Neural cell (in vitro differentiated cells): ENCODE data around the gene CAPN5. TPM values are rescaled to one million over a fixed set of nuclear protein-coding genes. Genes with fewer than 3 reads are reported as not detected.

ENCODE experiments used
- H2AFZ ChIP-seq: fragments of 200-600, 300-800 bp; sonication (generic), shearing (Covaris generic); 2 replicates; pipeline ENCODE4 v1.6.0; 2014; ENCODE audit warnings: low read depth, mild to moderate bottlenecking, antibody characterized with exemption, low read length, moderate library complexity
- H3F3A ChIP-seq: fragments of 200-600 bp; shearing (Covaris generic); 2 replicates; pipeline ENCODE4 v1.6.1; 2016; ENCODE audit warnings: mild to moderate bottlenecking, moderate library complexity, mixed read lengths, antibody characterized with exemption, low read length; ENCODE audit not compliant: insufficient read depth, poor library complexity, severe bottlenecking
- H3K27ac ChIP-seq: fragments of 200-600, 300-800 bp; sonication (generic), shearing (Covaris generic); 2 replicates; pipeline ENCODE4 v1.5.1; 2014; ENCODE audit warnings: mild to moderate bottlenecking, low read length, moderate library complexity
- H3K27me3 ChIP-seq: fragments of 300-800, 200-600 bp; sonication (generic), shearing (Covaris generic); 2 replicates; pipeline ENCODE4 v1.6.0; 2014; ENCODE audit warnings: mild to moderate bottlenecking, low read depth, low read length, moderate library complexity; ENCODE audit not compliant: insufficient read depth
- H3K36me3 ChIP-seq: fragments of 300-800, 200-600 bp; sonication (generic), shearing (Covaris generic); 2 replicates; pipeline ENCODE4 v1.5.1; 2014; ENCODE audit warnings: mild to moderate bottlenecking, antibody characterized with exemption, low read length, moderate library complexity; ENCODE audit not compliant: insufficient read depth
- H3K4me2 ChIP-seq: fragments of 300-800, 200-600 bp; sonication (generic), shearing (Covaris generic); 2 replicates; pipeline ENCODE4 v1.6.0; 2014; ENCODE audit warnings: mild to moderate bottlenecking, low read length
- H3K4me3 ChIP-seq: fragments of 300-800, 200-600 bp; sonication (generic), shearing (Covaris generic); 2 replicates; pipeline ENCODE4 v1.5.1; 2014; ENCODE audit warnings: mild to moderate bottlenecking, low read length, moderate library complexity
- H3K79me2 ChIP-seq: fragments of 200-600 bp; shearing (Covaris generic); replicated peaks from 2 replicates; pipeline ENCODE4 v1.6.0; 2014; ENCODE audit warnings: mild to moderate bottlenecking, low read length, moderate library complexity; ENCODE audit not compliant: insufficient read depth
- H3K9ac ChIP-seq: fragments of 300-800, 200-600 bp; sonication (generic), shearing (Covaris generic); 2 replicates; pipeline ENCODE4 v1.6.1; 2016; ENCODE audit warnings: mild to moderate bottlenecking, low read length, mixed read lengths
- H3K9me2 ChIP-seq: fragments of 200-600 bp; shearing (Covaris generic); 2 replicates; pipeline ENCODE4 v1.6.1; 2016; ENCODE audit warnings: mild to moderate bottlenecking, low read length, mixed read lengths; ENCODE audit not compliant: insufficient read depth
- H3K9me3 ChIP-seq: fragments of 200-600, 300-800 bp; sonication (generic), shearing (Covaris generic); 2 replicates; pipeline ENCODE4 v1.6.1; 2016; ENCODE audit warnings: mild to moderate bottlenecking, mixed run types, low read length, moderate library complexity, mixed read lengths
- H4K20me1 ChIP-seq: fragments of 200-600 bp; shearing (Covaris generic); 2 replicates; pipeline ENCODE4 v1.6.1; 2016; ENCODE audit warnings: mild to moderate bottlenecking, mixed run types; ENCODE audit not compliant: insufficient read depth
- EP300 ChIP-seq: fragments of 450-650 bp; conservative IDR thresholded peaks from 2 replicates; pipeline ENCODE4 v1.6.1; 2014; ENCODE audit warnings: antibody characterized with exemption, mild to moderate bottlenecking, moderate library complexity; ENCODE audit not compliant: poor library complexity, severe bottlenecking
- EZH2 ChIP-seq: fragments of 200-600, 300-800 bp; shearing (Covaris generic), sonication (generic); IDR thresholded peaks from 2 replicates; pipeline ENCODE4 v1.6.1; 2014; ENCODE audit warnings: antibody characterized with exemption, low read length, borderline replicate concordance, mild to moderate bottlenecking; ENCODE audit not compliant: insufficient read depth, poor library complexity, severe bottlenecking
- MXI1 ChIP-seq: fragments of 450-650 bp; conservative IDR thresholded peaks from 2 replicates; pipeline ENCODE4 v1.6.1; 2014; ENCODE audit warnings: antibody characterized with exemption, mild to moderate bottlenecking; ENCODE audit not compliant: poor library complexity, severe bottlenecking
- POLR2AphosphoS5 ChIP-seq: IDR thresholded peaks from 2 replicates; pipeline ENCODE4 v1.6.1; 2012
- RAD21 ChIP-seq: fragments of 450-650 bp; conservative IDR thresholded peaks from 2 replicates; pipeline ENCODE4 v1.6.1; 2014; ENCODE audit warnings: antibody characterized with exemption, mild to moderate bottlenecking, moderate library complexity
- REST ChIP-seq: IDR thresholded peaks from 2 replicates; pipeline ENCODE4 v1.6.1; 2012; ENCODE audit warnings: borderline replicate concordance
- SMC3 ChIP-seq: fragments of 450-650 bp; conservative IDR thresholded peaks from 2 replicates; pipeline ENCODE4 v1.6.1; 2014; ENCODE audit warnings: antibody characterized with exemption, mild to moderate bottlenecking, moderate library complexity; ENCODE audit not compliant: poor library complexity
- TAF1 ChIP-seq: IDR thresholded peaks from 2 replicates; pipeline ENCODE4 v1.6.1; 2012; ENCODE audit warnings: low read depth
- polyA plus RNA-seq: library from polyadenylated mRNA; depleted of rRNA; stranded (reverse); fragments of >200 nt; gene quantifications from 2 replicates; pipeline ENCODE4 v1.2.3, GENCODE V29; 2014
- TF ChIP-seq, protein P1 (sequence below): fragments of 450-650 bp; IDR thresholded peaks from 2 replicates; pipeline ENCODE4 v1.5.1; 2014; ENCODE audit warnings: antibody characterized with exemption, mild to moderate bottlenecking, moderate library complexity; ENCODE audit not compliant: poor library complexity, severe bottlenecking

CAPN5 gene
- polyA plus RNA-seq, 1 donor from 2014 or later = 20.5 TPM

GRCh38 chr11:77103319-77103718 is 36.5 kb downstream of the CAPN5 start:
- Histone ChIP-seq H3K4me2 (no peak overlapping the region), H2AFZ (no peak overlapping the region), H3K79me2 (no peaks in the 10 kb centered on the region), H3K9me2 (no peaks in the 10 kb centered on the region), H3F3A (no peaks in the 10 kb centered on the region), H3K9me3 (no peaks in the 10 kb centered on the region), H3K4me3 (no peak overlapping the region), H3K27me3 (no peaks in the 10 kb centered on the region), H3K36me3 (no peaks in the 10 kb centered on the region), H4K20me1 (no peaks in the 10 kb centered on the region), H3K9ac (no peak overlapping the region), H3K27ac (no peak overlapping the region)
- TF ChIP-seq SMC3 = no peak

DNA sequence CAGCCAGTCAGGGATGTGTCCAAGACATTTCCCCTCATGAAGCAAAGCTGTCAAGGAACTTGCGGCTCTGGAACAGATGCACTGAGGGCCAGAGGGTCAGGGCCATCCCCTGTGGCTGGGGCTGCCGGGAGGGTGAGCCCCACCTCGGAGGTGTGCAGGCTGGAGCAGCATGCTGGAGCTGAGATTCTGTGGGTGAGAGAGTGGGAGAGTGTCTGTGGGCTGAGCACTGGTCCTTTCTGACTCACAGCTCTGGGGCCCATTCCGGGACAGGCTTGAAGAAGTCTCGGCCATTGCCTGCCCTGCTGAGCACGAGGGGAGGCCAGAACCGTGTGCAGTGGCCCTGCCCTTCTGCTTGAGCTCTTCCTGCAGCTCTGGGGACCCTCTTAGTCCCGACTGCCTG is 38.0 kb downstream of the CAPN5 start:
- H3K9ac ChIP-seq = no peak overlapping the region
- no peaks in the 10 kb centered on the region for H3K36me3 ChIP-seq
- no peak overlapping the region for H3K27ac ChIP-seq
- H3K4me3 ChIP-seq = no peak overlapping the region
- no peak overlapping the region for H3K4me2 ChIP-seq
- H3K9me3 ChIP-seq = no peaks in the 10 kb centered on the region
- no peaks in the 10 kb centered on the region for H3K79me2 ChIP-seq
- H4K20me1 ChIP-seq = no peaks in the 10 kb centered on the region
- no peaks in the 10 kb centered on the region for H3F3A ChIP-seq
- no peak overlapping the region for H2AFZ ChIP-seq
- no peaks in the 10 kb centered on the region for H3K9me2 ChIP-seq
- no peak for TF ChIP-seq EP300
- no peak for TF ChIP-seq RAD21
- TF ChIP-seq, protein P1, sequence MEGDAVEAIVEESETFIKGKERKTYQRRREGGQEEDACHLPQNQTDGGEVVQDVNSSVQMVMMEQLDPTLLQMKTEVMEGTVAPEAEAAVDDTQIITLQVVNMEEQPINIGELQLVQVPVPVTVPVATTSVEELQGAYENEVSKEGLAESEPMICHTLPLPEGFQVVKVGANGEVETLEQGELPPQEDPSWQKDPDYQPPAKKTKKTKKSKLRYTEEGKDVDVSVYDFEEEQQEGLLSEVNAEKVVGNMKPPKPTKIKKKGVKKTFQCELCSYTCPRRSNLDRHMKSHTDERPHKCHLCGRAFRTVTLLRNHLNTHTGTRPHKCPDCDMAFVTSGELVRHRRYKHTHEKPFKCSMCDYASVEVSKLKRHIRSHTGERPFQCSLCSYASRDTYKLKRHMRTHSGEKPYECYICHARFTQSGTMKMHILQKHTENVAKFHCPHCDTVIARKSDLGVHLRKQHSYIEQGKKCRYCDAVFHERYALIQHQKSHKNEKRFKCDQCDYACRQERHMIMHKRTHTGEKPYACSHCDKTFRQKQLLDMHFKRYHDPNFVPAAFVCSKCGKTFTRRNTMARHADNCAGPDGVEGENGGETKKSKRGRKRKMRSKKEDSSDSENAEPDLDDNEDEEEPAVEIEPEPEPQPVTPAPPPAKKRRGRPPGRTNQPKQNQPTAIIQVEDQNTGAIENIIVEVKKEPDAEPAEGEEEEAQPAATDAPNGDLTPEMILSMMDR = no peak
- TF ChIP-seq POLR2AphosphoS5 = no peak
- no peak for TF ChIP-seq EZH2
- no peak for TF ChIP-seq TAF1
- no peak for TF ChIP-seq SMC3
- TF ChIP-seq MXI1 = no peak
- TF ChIP-seq REST = no peak
- no peaks in the 10 kb centered on the region for H3K27me3 ChIP-seq

DNA sequence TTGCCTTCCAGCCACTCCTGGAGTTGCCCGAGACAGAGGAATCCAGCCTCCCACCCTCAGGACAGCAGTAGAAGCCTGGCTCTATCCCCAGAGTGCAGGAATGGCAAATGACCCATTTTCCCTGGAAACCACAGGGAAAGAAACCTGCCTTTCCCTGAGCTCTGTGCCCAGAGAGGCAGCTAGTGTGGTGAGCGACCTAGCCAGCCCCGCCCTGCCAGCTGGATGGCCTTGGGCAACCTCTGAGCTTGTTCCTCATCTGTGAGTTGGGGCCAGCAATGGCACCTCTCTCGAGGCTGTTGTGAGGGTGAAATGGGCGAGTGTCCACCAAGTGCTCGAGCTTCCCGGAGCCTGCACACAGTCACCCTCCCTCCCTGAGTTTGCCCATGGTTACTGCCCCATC is 39.5 kb downstream of the CAPN5 start:
- TF ChIP-seq RAD21 = no peak
- TF ChIP-seq SMC3 = no peak

More for the DNA sequence above, 39.5 kb downstream of the CAPN5 start:
- Histone ChIP-seq H3K4me2 (no peak overlapping the region), H3K9me2 (no peaks in the 10 kb centered on the region), H3K27me3 (no peaks in the 10 kb centered on the region), H4K20me1 (no peaks in the 10 kb centered on the region), H3K36me3 (no peaks in the 10 kb centered on the region), H3K79me2 (no peaks in the 10 kb centered on the region), H3K9me3 (no peaks in the 10 kb centered on the region), H3F3A (no peaks in the 10 kb centered on the region), H3K27ac (no peak overlapping the region), H2AFZ (no peak overlapping the region), H3K4me3 (no peak overlapping the region), H3K9ac (no peak overlapping the region)
